ENCODE results near the gene SPON2.

Gene SPON2

DNA sequence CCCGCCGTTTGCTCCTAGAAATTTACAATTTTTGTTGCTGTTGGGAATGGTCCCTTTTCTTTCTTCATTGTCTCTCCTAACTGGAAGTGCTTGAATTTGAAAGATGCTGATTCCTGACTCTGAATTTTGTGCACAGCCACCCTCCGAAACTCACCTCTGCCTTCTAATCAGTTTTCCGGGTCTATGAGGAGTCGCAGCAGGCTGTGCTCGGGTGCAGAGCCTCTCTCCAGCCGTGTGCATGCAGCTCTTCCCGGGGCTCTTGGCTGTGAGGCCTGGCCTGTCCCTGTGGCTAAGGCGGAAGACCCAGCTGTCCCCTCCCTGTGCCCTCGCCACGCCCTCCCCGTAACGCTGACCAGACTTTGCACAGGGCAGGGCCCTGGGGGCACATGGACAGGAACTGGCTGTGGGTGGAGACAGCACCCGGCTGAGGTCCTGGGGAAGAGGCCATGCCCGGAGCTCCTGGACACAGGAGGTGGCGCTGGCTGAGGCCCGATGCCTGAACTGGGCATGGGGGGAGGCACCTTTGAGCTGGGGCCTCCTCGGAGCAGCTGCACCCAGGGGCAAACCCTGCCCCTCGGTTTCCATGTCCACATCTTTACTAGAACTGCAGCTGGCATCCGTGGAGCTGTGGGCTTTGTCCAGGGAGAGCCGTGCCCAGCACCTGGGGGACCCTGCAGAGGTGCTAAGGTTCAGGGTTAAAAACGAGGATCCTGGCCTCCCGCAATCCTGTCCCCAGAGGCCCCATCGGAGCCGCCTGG, 32.6 kb upstream of the SPON2 start:
- Histone ChIP-seq H3K79me1 (ENCODE audit: low read depth, low read length) (no peaks in the 10 kb centered on the region), H2BK120ac (ENCODE audit: low read depth, low read length) (no peak overlapping the region), H3K4me3 (ENCODE audit: low read length in 2 of 2) (no peak overlapping the region), H3K4me2 (ENCODE audit: insufficient read depth, low read length, poor library complexity, severe bottlenecking) (no peak overlapping the region), H4K8ac (ENCODE audit: low read depth, low read length) (no peak overlapping the region), H3K4ac (ENCODE audit: low read length) (no peak overlapping the region), H2BK12ac (ENCODE audit: low read length) (no peak overlapping the region), H4K91ac (ENCODE audit: low read depth, low read length, poor library complexity) (no peak overlapping the region), H3K9ac (ENCODE audit: low read depth, low read length, poor library complexity) (no peak overlapping the region), H3K9me3 (replicated peaks in 1 of 2; ENCODE audit: control insufficient read depth in 2 of 2, insufficient read depth in 1 of 2, low read depth in 1 of 2, low read length in 2 of 2) (no peaks in the 10 kb centered on the region), H3K27ac (replicated peaks; ENCODE audit: low read length) (no peak overlapping the region), H3K18ac (ENCODE audit: low read length) (no peak overlapping the region), H3K14ac (ENCODE audit: low read length) (peak overlapping the region; percentile 1), H3K23ac (ENCODE audit: low read depth, low read length, poor library complexity) (no peak overlapping the region), H2BK5ac (ENCODE audit: low read length) (peak overlapping the region; percentile 53), H3K4me1 (ENCODE audit: control insufficient read depth in 2 of 2, insufficient read depth in 1 of 2, low read depth in 1 of 2, low read length in 2 of 2) (peaks cover 0 to 11% of the 10 kb centered on the region in 2 donors), H3K36me3 (replicated peaks in 1 of 2; ENCODE audit: control insufficient read depth in 2 of 2, insufficient read depth in 2 of 2, low read length in 2 of 2) (peaks cover 0 to 3% of the 10 kb centered on the region in 2 donors), H2AFZ (ENCODE audit: low read length) (no peak overlapping the region), H2AK5ac (ENCODE audit: low read depth, low read length) (peak overlapping the region; percentile 81), H2BK15ac (ENCODE audit: low read length) (no peak overlapping the region), H3K27me3 (ENCODE audit: control insufficient read depth in 3 of 3, insufficient read depth in 3 of 3, low read depth in 1 of 3, low read length in 3 of 3) (no peaks in the 10 kb centered on the region)
- no peak for DNase-seq (ENCODE audit: low spot score)
- WGBS, 2 donors (ENCODE audit: extremely low coverage in 2 of 2, insufficient read length in 2 of 2, insufficient replicate concordance in 1 of 2) = no CpG with 5 or more reads among the region's 25 CpGs

GRCh38 chr4:1204286-1204827, 32.0 kb upstream of the SPON2 start:
- peak overlapping the region; percentile 20 for H3K23ac ChIP-seq (ENCODE audit: low read depth, low read length, poor library complexity)
- H3K36me3 ChIP-seq (replicated peaks in 1 of 2; ENCODE audit: control insufficient read depth in 2 of 2, insufficient read depth in 2 of 2, low read length in 2 of 2) = peaks cover 0 to 3% of the 10 kb centered on the region in 2 donors
- no peak overlapping the region for H2AFZ ChIP-seq (ENCODE audit: low read length)
- no peak overlapping the region for H2BK120ac ChIP-seq (ENCODE audit: low read depth, low read length)
- no peak overlapping the region for H2AK5ac ChIP-seq (ENCODE audit: low read depth, low read length)
- no peak overlapping the region for H4K8ac ChIP-seq (ENCODE audit: low read depth, low read length)
- H3K14ac ChIP-seq (ENCODE audit: low read length) = no peak overlapping the region
- H3K79me1 ChIP-seq (ENCODE audit: low read depth, low read length) = no peaks in the 10 kb centered on the region
- H4K91ac ChIP-seq (ENCODE audit: low read depth, low read length, poor library complexity) = no peak overlapping the region
- no peak overlapping the region for H2BK15ac ChIP-seq (ENCODE audit: low read length)
- H3K18ac ChIP-seq (ENCODE audit: low read length) = no peak overlapping the region
- H3K9ac ChIP-seq (ENCODE audit: low read depth, low read length, poor library complexity) = no peak overlapping the region
- H3K9me3 ChIP-seq (replicated peaks in 1 of 2; ENCODE audit: control insufficient read depth in 2 of 2, insufficient read depth in 1 of 2, low read depth in 1 of 2, low read length in 2 of 2) = no peaks in the 10 kb centered on the region
- H2BK5ac ChIP-seq (ENCODE audit: low read length) = no peak overlapping the region
- H3K27me3 ChIP-seq (ENCODE audit: control insufficient read depth in 3 of 3, insufficient read depth in 3 of 3, low read depth in 1 of 3, low read length in 3 of 3) = no peaks in the 10 kb centered on the region
- no peak for DNase-seq (ENCODE audit: low spot score)
- H3K4me3 ChIP-seq (ENCODE audit: low read length in 2 of 2) = peak overlapping the region in 1 of 2 donors; percentile 52
- H3K4ac ChIP-seq (ENCODE audit: low read length) = no peak overlapping the region
- H3K4me1 ChIP-seq (ENCODE audit: control insufficient read depth in 2 of 2, insufficient read depth in 1 of 2, low read depth in 1 of 2, low read length in 2 of 2) = peaks cover 0 to 4% of the 10 kb centered on the region in 2 donors
- peak overlapping the region; percentile 6 for H3K27ac ChIP-seq (replicated peaks; ENCODE audit: low read length)
- no peak overlapping the region for H3K4me2 ChIP-seq (ENCODE audit: insufficient read depth, low read length, poor library complexity, severe bottlenecking)
- WGBS, 2 donors (ENCODE audit: extremely low coverage in 2 of 2, insufficient read length in 2 of 2, insufficient replicate concordance in 1 of 2) = no CpG with 5 or more reads among the region's 21 CpGs
- peak overlapping the region; percentile 22 for H2BK12ac ChIP-seq (ENCODE audit: low read length)

GRCh38 chr4:1203026-1203616, 30.7 kb upstream of the SPON2 start:
- H3K9ac ChIP-seq (ENCODE audit: low read depth, low read length, poor library complexity) = no peak overlapping the region
- H3K4ac ChIP-seq (ENCODE audit: low read length) = no peak overlapping the region
- H4K8ac ChIP-seq (ENCODE audit: low read depth, low read length) = no peak overlapping the region
- H2BK120ac ChIP-seq (ENCODE audit: low read depth, low read length) = no peak overlapping the region
- no CpG with 5 or more reads among the region's 13 CpGs for WGBS, 2 donors (ENCODE audit: extremely low coverage in 2 of 2, insufficient read length in 2 of 2, insufficient replicate concordance in 1 of 2)
- H3K9me3 ChIP-seq (replicated peaks in 1 of 2; ENCODE audit: control insufficient read depth in 2 of 2, insufficient read depth in 1 of 2, low read depth in 1 of 2, low read length in 2 of 2) = no peaks in the 10 kb centered on the region
- no peak overlapping the region for H3K14ac ChIP-seq (ENCODE audit: low read length)
- H2BK15ac ChIP-seq (ENCODE audit: low read length) = no peak overlapping the region
- H3K79me1 ChIP-seq (ENCODE audit: low read depth, low read length) = no peaks in the 10 kb centered on the region
- no peak overlapping the region for H2BK12ac ChIP-seq (ENCODE audit: low read length)
- H3K36me3 ChIP-seq (replicated peaks in 1 of 2; ENCODE audit: control insufficient read depth in 2 of 2, insufficient read depth in 2 of 2, low read length in 2 of 2) = no peaks in the 10 kb centered on the region
- H2AK5ac ChIP-seq (ENCODE audit: low read depth, low read length) = no peak overlapping the region
- no peak for DNase-seq (ENCODE audit: low spot score)
- no peak overlapping the region for H3K4me2 ChIP-seq (ENCODE audit: insufficient read depth, low read length, poor library complexity, severe bottlenecking)
- no peak overlapping the region for H2BK5ac ChIP-seq (ENCODE audit: low read length)
- H3K4me1 ChIP-seq (ENCODE audit: control insufficient read depth in 2 of 2, insufficient read depth in 1 of 2, low read depth in 1 of 2, low read length in 2 of 2) = no peaks in the 10 kb centered on the region
- no peak overlapping the region for H3K4me3 ChIP-seq (ENCODE audit: low read length in 2 of 2)
- no peak overlapping the region for H4K91ac ChIP-seq (ENCODE audit: low read depth, low read length, poor library complexity)
- H3K18ac ChIP-seq (ENCODE audit: low read length) = no peak overlapping the region
- H3K27me3 ChIP-seq (ENCODE audit: control insufficient read depth in 3 of 3, insufficient read depth in 3 of 3, low read depth in 1 of 3, low read length in 3 of 3) = no peaks in the 10 kb centered on the region
- no peak overlapping the region for H3K27ac ChIP-seq (replicated peaks; ENCODE audit: low read length)
- H3K23ac ChIP-seq (ENCODE audit: low read depth, low read length, poor library complexity) = no peak overlapping the region
- no peak overlapping the region for H2AFZ ChIP-seq (ENCODE audit: low read length)

- Histone ChIP-seq H3K14ac (ENCODE audit: low read length) (peak overlapping the region; percentile 58), H3K18ac (ENCODE audit: low read length) (peak overlapping the region; percentile 64), H3K4ac (ENCODE audit: low read length) (no peak overlapping the region), H4K91ac (ENCODE audit: low read depth, low read length, poor library complexity) (no peak overlapping the region), H2BK5ac (ENCODE audit: low read length) (no peak overlapping the region), H3K4me2 (ENCODE audit: insufficient read depth, low read length, poor library complexity, severe bottlenecking) (no peak overlapping the region), H2BK15ac (ENCODE audit: low read length) (no peak overlapping the region), H3K9me3 (replicated peaks in 1 of 2; ENCODE audit: control insufficient read depth in 2 of 2, insufficient read depth in 1 of 2, low read depth in 1 of 2, low read length in 2 of 2) (no peaks in the 10 kb centered on the region), H3K27ac (replicated peaks; ENCODE audit: low read length) (no peak overlapping the region), H3K9ac (ENCODE audit: low read depth, low read length, poor library complexity) (no peak overlapping the region), H3K4me1 (ENCODE audit: control insufficient read depth in 2 of 2, insufficient read depth in 1 of 2, low read depth in 1 of 2, low read length in 2 of 2) (no peaks in the 10 kb centered on the region), H3K36me3 (replicated peaks in 1 of 2; ENCODE audit: control insufficient read depth in 2 of 2, insufficient read depth in 2 of 2, low read length in 2 of 2) (no peaks in the 10 kb centered on the region), H3K23ac (ENCODE audit: low read depth, low read length, poor library complexity) (no peak overlapping the region), H3K27me3 (ENCODE audit: control insufficient read depth in 3 of 3, insufficient read depth in 3 of 3, low read depth in 1 of 3, low read length in 3 of 3) (no peaks in the 10 kb centered on the region), H4K8ac (ENCODE audit: low read depth, low read length) (peak overlapping the region; percentile 17), H2AK5ac (ENCODE audit: low read depth, low read length) (no peak overlapping the region), H2AFZ (ENCODE audit: low read length) (no peak overlapping the region), H3K4me3 (ENCODE audit: low read length in 2 of 2) (no peak overlapping the region), H3K79me1 (ENCODE audit: low read depth, low read length) (no peaks in the 10 kb centered on the region), H2BK12ac (ENCODE audit: low read length) (no peak overlapping the region), H2BK120ac (ENCODE audit: low read depth, low read length) (no peak overlapping the region)
- no CpG with 5 or more reads among the region's 19 CpGs for WGBS, 2 donors (ENCODE audit: extremely low coverage in 2 of 2, insufficient read length in 2 of 2, insufficient replicate concordance in 1 of 2)
- DNase-seq (ENCODE audit: low spot score) = no peak
Measured at GRCh38 chr4:1202526-1203011, 30.2 kb upstream of the SPON2 start.
